Measurements from ENCODE around the gene ECPAS. TPM values are rescaled to one million over a fixed set of nuclear protein-coding genes. Genes with fewer than 3 reads are reported as not detected.

ECPAS gene
- 84.9 TPM for total RNA-seq
- long read RNA-seq, full-length matches to known transcripts, result 8 of 68 reads
- long read RNA-seq, partial matches to known transcripts, result 32 of 68 reads
- long read RNA-seq, other reads (novel, unspliced or antisense), result 28 of 68 reads

DNA sequence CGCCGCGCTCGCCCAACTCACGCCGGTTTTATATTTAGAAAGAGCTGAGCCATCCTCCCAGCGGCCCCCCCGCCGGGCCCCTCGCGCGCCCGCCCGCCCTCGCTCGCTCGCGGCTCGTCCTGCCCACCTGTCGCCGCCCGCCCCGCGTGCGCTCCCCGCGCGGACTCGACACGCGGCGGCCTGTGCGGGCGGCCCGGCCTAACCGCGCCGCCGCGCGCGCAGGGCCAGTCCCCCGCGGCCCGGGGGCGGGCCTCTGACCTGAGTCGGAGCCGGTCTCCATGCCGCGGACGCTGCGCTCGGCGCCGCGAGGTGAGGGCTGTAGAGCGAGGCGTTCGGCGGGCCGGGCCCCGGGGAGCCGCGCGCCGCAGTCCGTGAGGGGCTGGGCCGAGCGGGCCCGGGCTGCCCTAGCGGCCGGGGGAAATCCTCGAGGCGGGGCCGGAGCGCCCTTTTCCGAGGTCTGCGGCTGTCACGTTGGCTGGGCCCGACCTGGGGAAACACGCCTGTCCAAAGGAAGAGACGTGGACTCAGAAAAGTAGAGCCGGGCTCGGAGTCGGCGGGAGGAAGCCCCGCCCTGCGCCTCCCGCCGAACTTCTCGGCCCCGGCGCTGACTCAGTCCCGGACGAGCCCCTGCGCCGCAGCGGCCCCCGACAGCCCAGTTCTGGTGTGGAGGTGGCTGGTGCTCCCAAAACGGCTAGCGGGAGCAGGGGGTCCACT is at the start of gene ECPAS:
ECPAS (minus strand) TSS at position 526 of the 714 bp plus-strand sequence. CDS start 11,465 bp downstream, outside the sequence.
- Histone ChIP-seq H3K4me3 (peak within 1 kb of the TSS; percentile 96), H3K9me3 (no peaks in the 10 kb centered on the region), H3K27me3 (no peaks in the 10 kb centered on the region), H3K36me3 (no peaks in the 10 kb centered on the region), H3K27ac (peak within 1 kb of the TSS; percentile 96), H3K4me1 (peaks cover 18% of the 10 kb centered on the region)
- TF ChIP-seq CTCF (IDR thresholded peaks at IDR 0.05), result no peak
- DNase-seq, result peak; percentile 89
- peak; percentile 88 for ATAC-seq
- intact Hi-C loops (cut with DNase I), result no loop called here

- no peak for TF ChIP-seq CTCF (IDR thresholded peaks at IDR 0.05)
- DNase-seq (no peak), ATAC-seq (no peak)
- no peak overlapping the region for H3K4me3 ChIP-seq
- peaks cover 11% of the 10 kb centered on the region for H3K36me3 ChIP-seq
- intact Hi-C loops (cut with DNase I), result no loop called here
- H3K27me3 ChIP-seq, result no peaks in the 10 kb centered on the region
- H3K9me3 ChIP-seq, result peaks cover 10% of the 10 kb centered on the region
- no peaks in the 10 kb centered on the region for H3K4me1 ChIP-seq
- no peak overlapping the region for H3K27ac ChIP-seq
These were observed 49.1 kb upstream of the ECPAS start for GRCh38 chr9:111533099-111533790.

- DNase-seq (no peak), ATAC-seq (no peak)
- Histone ChIP-seq H3K36me3 (peaks cover 11% of the 10 kb centered on the region), H3K4me3 (no peak overlapping the region), H3K9me3 (peaks cover 10% of the 10 kb centered on the region), H3K4me1 (no peaks in the 10 kb centered on the region), H3K27ac (no peak overlapping the region), H3K27me3 (no peaks in the 10 kb centered on the region)
- intact Hi-C loops (cut with DNase I), result no loop called here
- TF ChIP-seq CTCF (IDR thresholded peaks at IDR 0.05), result no peak
These were observed 47.5 kb upstream of the ECPAS start for GRCh38 chr9:111531716-111532115.

DNA sequence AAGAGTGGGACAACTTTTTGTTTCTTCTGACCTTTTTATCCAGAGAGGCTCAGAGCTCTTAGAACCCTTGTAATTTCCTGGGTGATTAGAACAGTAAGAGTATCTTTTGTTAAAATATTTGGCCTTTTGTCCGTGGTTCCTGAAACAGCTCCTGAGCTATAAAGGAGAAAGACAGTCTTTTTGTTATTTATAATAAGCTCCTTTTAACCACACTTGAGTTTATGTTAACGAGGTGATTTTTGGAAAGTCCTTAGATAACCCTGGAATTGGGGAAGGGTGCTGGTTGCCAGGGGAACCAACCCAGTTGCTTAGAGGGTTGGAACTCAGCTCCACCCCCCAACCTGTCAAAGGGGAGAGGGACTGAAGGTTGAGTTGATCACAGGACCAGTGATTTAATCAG is 45.6 kb upstream of the ECPAS start:
- intact Hi-C loops (cut with DNase I), result no loop called here
- H3K27ac ChIP-seq, result no peak overlapping the region
- DNase-seq (no peak), ATAC-seq (no peak)
- TF ChIP-seq CTCF (IDR thresholded peaks at IDR 0.05), result no peak
- peaks cover 8% of the 10 kb centered on the region for H3K36me3 ChIP-seq
- no peak overlapping the region for H3K4me3 ChIP-seq
- no peaks in the 10 kb centered on the region for H3K27me3 ChIP-seq
- peaks cover 6% of the 10 kb centered on the region for H3K4me1 ChIP-seq
- no peaks in the 10 kb centered on the region for H3K9me3 ChIP-seq

DNA sequence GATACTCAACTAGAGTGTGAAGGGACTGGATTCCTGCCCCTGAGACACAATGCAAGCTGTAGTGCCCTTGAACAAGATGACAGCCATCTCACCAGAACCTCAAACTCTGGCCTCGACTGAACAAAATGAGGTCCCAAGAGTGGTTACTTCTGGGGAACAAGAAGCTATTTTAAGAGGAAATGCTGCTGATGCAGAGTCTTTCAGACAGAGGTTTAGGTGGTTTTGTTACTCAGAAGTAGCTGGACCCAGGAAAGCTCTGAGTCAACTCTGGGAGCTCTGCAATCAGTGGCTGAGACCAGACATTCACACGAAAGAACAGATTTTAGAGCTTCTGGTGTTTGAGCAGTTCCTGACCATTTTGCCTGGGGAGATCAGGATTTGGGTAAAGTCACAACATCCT is 43.2 kb upstream of the ECPAS start:
- peaks cover 6% of the 10 kb centered on the region for H3K4me1 ChIP-seq
- H3K9me3 ChIP-seq, result no peaks in the 10 kb centered on the region
- no peak overlapping the region for H3K27ac ChIP-seq
- ATAC-seq, result no peak
- no peaks in the 10 kb centered on the region for H3K27me3 ChIP-seq
- no peaks in the 10 kb centered on the region for H3K36me3 ChIP-seq
- TF ChIP-seq CTCF (IDR thresholded peaks at IDR 0.05), result no peak
- intact Hi-C loops (cut with DNase I), result no loop called here
- H3K4me3 ChIP-seq, result no peak overlapping the region
- DNase-seq, result no peak

Data from upper lobe of right lung (tissue), 1 donor.